ENCODE measurements around the gene THADA. TPM values are rescaled to one million over a fixed set of nuclear protein-coding genes. Genes with fewer than 3 reads are reported as not detected.

Gene THADA
- total and polyA plus RNA-seq, 10 donors, result 14.2 to 51.3 (median 40.0) TPM

- Histone ChIP-seq H3K36me3 (peaks cover 0 to 29% (median 0%) of the 10 kb centered on the region in 6 donors), H3K4me1 (peaks cover 0 to 5% (median 0%) of the 10 kb centered on the region in 6 donors), H3K4me3 (no peak overlapping the region), H3K27ac (no peak overlapping the region), H3K27me3 (replicated peaks in 1 of 7) (no peaks in the 10 kb centered on the region), H3K9me3 (no peaks in the 10 kb centered on the region)
- TF ChIP-seq CTCF (IDR thresholded peaks at IDR 0.05 in 8 of 11, conservative IDR thresholded peaks at IDR 0.05 in 3 of 11), result no peak
- no peak for TF ChIP-seq POLR2A (IDR thresholded peaks at IDR 0.05)
- TF ChIP-seq POLR2AphosphoS5 (IDR thresholded peaks at IDR 0.05), result no peak
- intact Hi-C loops (cut with DNase I; ENCODE audit: low total_unique reads), result no loop called here
- WGBS, 5 donors, result 93 to 98% (median 96%) methylated on average over 3 of the region's 3 CpGs
- DNase-seq, result no peak
Measured at GRCh38 chr2:43469713-43470112, 126.1 kb downstream of the THADA start.

GRCh38 chr2:43469094-43469493 is 126.7 kb downstream of the THADA start:
- Histone ChIP-seq H3K27me3 (replicated peaks in 1 of 7) (no peaks in the 10 kb centered on the region), H3K4me1 (peaks cover 0 to 7% (median 0%) of the 10 kb centered on the region in 6 donors), H3K36me3 (peaks cover 0 to 26% (median 0%) of the 10 kb centered on the region in 6 donors), H3K27ac (no peak overlapping the region), H3K9me3 (no peaks in the 10 kb centered on the region), H3K4me3 (no peak overlapping the region)
- no peak for DNase-seq
- TF ChIP-seq POLR2A (IDR thresholded peaks at IDR 0.05), result no peak
- TF ChIP-seq POLR2AphosphoS5 (IDR thresholded peaks at IDR 0.05), result no peak
- TF ChIP-seq CTCF (IDR thresholded peaks at IDR 0.05 in 8 of 11, conservative IDR thresholded peaks at IDR 0.05 in 3 of 11), result no peak
- intact Hi-C loops (cut with DNase I; ENCODE audit: low total_unique reads), result no loop called here
- WGBS, 5 donors, result 66 to 85% (median 82%) methylated on average over 3 of the region's 3 CpGs

DNA sequence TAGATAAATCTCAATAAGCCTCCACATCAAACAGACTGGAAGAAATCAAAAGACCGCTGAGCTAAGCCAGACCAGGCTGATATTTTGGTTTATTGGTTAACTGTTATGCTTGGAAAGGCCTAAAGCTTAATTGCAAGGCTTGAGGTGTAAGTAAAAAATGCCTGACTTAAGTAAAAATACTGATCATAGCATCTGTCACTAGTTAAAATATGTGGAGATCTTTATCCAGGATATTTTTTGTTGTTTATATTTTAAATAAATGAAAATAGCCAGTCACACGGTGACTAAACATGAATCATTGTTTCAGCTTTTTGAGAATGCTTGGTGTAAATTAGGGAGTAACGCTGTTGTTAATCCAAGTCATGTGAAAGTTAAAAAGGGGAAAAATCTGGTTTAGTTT is 127.9 kb downstream of the THADA start:
- Histone ChIP-seq H3K9me3 (no peaks in the 10 kb centered on the region), H3K27ac (no peak overlapping the region), H3K27me3 (replicated peaks in 1 of 7) (no peaks in the 10 kb centered on the region), H3K4me1 (peaks cover 0 to 9% (median 5%) of the 10 kb centered on the region in 6 donors), H3K4me3 (no peak overlapping the region), H3K36me3 (peaks cover 0 to 19% (median 0%) of the 10 kb centered on the region in 6 donors)
- DNase-seq, result no peak
- WGBS, 5 donors, result 79 to 93% (median 91%) methylated on average over 3 of the region's 3 CpGs
- intact Hi-C loops (cut with DNase I; ENCODE audit: low total_unique reads), result no loop called here
- TF ChIP-seq POLR2A (IDR thresholded peaks at IDR 0.05) (no peak), CTCF (IDR thresholded peaks at IDR 0.05 in 8 of 11, conservative IDR thresholded peaks at IDR 0.05 in 3 of 11) (no peak), POLR2AphosphoS5 (IDR thresholded peaks at IDR 0.05) (no peak)

- intact Hi-C loops (cut with DNase I; ENCODE audit: low total_unique reads), result no loop called here
Measured at GRCh38 chr2:43465234-43465633, 130.6 kb downstream of the THADA start.

More at GRCh38 chr2:43465234-43465633, 130.6 kb downstream of the THADA start:
- Histone ChIP-seq H3K4me3 (no peak overlapping the region), H3K36me3 (no peaks in the 10 kb centered on the region), H3K9me3 (no peaks in the 10 kb centered on the region), H3K27me3 (replicated peaks in 1 of 7) (no peaks in the 10 kb centered on the region), H3K27ac (peak overlapping the region in 4 of 8 donors; percentile 13 to 70 (median 34)), H3K4me1 (peaks cover 0 to 27% (median 19%) of the 10 kb centered on the region in 6 donors)
- WGBS, 5 donors, result 85 to 94% (median 87%) methylated on average over 2 of the region's 2 CpGs
- DNase-seq, result no peak
- TF ChIP-seq CTCF (IDR thresholded peaks at IDR 0.05 in 8 of 11, conservative IDR thresholded peaks at IDR 0.05 in 3 of 11) (no peak), POLR2A (IDR thresholded peaks at IDR 0.05) (no peak), POLR2AphosphoS5 (IDR thresholded peaks at IDR 0.05) (no peak)
